PC-9 (cell line): ENCODE data around the gene NBPF3.
A peak's percentile ranks its signal among the peaks of the same experiment; 100 is the strongest.

Experiments
- EZH2 ChIP-seq: fragments of 200-600 bp; sonication (generic); IDR thresholded peaks from 2 replicates; pipeline ENCODE4 v1.8.0; 2017; ENCODE audit warnings: antibody characterized with exemption, low read depth
- TF ChIP-seq, protein P1 (sequence below): fragments of 200-600 bp; sonication (generic); conservative IDR thresholded peaks from 2 replicates; pipeline ENCODE4 v1.6.1; 2017; ENCODE audit warnings: mixed run types, antibody characterized with exemption, mild to moderate bottlenecking, moderate library complexity

DNA sequence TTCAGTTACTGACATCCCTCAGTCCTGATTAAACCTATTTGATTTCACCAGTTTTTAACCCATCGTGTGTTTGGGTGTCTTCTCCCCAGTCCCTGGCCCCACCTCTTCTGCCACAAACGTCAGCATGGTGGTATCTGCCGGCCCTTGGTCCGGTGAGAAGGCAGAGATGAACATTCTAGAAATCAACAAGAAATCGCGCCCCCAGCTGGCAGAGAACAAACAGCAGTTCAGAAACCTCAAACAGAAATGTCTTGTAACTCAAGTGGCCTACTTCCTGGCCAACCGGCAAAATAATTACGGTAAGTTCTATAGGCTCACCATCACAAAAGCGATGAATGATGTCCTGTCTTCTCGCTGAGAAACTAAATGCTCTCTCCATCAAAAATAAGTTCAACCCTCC is 28.7 kb downstream of the NBPF3 start:
- no peak for TF ChIP-seq EZH2
- TF ChIP-seq, protein P1, sequence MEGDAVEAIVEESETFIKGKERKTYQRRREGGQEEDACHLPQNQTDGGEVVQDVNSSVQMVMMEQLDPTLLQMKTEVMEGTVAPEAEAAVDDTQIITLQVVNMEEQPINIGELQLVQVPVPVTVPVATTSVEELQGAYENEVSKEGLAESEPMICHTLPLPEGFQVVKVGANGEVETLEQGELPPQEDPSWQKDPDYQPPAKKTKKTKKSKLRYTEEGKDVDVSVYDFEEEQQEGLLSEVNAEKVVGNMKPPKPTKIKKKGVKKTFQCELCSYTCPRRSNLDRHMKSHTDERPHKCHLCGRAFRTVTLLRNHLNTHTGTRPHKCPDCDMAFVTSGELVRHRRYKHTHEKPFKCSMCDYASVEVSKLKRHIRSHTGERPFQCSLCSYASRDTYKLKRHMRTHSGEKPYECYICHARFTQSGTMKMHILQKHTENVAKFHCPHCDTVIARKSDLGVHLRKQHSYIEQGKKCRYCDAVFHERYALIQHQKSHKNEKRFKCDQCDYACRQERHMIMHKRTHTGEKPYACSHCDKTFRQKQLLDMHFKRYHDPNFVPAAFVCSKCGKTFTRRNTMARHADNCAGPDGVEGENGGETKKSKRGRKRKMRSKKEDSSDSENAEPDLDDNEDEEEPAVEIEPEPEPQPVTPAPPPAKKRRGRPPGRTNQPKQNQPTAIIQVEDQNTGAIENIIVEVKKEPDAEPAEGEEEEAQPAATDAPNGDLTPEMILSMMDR: peak; percentile 38; the same call in 1 of the 2 replicates
